DND-41 (cell line): Measurements from ENCODE around the gene CREB3L2.

Experiments used
- ATAC-seq: fragments of 200-7000 bp; cut with Tn5 transposase; 3 replicates; pipeline ENCODE4 v1.9.1; 2021; ENCODE audit warnings: low read depth; ENCODE audit not compliant: insufficient read depth
- DNase-seq: peaks from one replicate; pipeline ENCODE4 v3.0.0-alpha.2; 2020
- H2AFZ ChIP-seq: 2 replicates; pipeline ENCODE4 v1.6.0; 2012; ENCODE audit warnings: low read depth, low read length
- H3K27ac ChIP-seq: 2 replicates; pipeline ENCODE4 v1.5.1; 2012; ENCODE audit warnings: low read length, inconsistent platforms
- H3K27me3 ChIP-seq: fragments of 200-600 bp; sonication (generic); 2 replicates; pipeline ENCODE4 v1.6.0; 2012; ENCODE audit warnings: low read length, mild to moderate bottlenecking, inconsistent platforms; ENCODE audit not compliant: insufficient read depth, poor library complexity
- H3K36me3 ChIP-seq: 2 replicates; pipeline ENCODE4 v1.5.1; 2012; ENCODE audit warnings: low read length, inconsistent platforms; ENCODE audit not compliant: insufficient read depth
- H3K4me1 ChIP-seq: 2 replicates; pipeline ENCODE4 v1.5.1; 2012; ENCODE audit warnings: mild to moderate bottlenecking, low read length; ENCODE audit not compliant: insufficient read depth
- H3K4me2 ChIP-seq: 2 replicates; pipeline ENCODE4 v1.6.0; 2012; ENCODE audit warnings: mild to moderate bottlenecking, moderate library complexity, low read length, inconsistent platforms; ENCODE audit not compliant: insufficient read depth
- H3K4me3 ChIP-seq, 2 experiments: fragments of 200-600 bp in 1 of 2; shearing (Covaris generic) in 1 of 2; 2 replicates each; pipeline ENCODE4 v1.5.1; 2012 to 2016; ENCODE audit warnings: inconsistent platforms in 2 of 2, low read length in 2 of 2, mild to moderate bottlenecking in 2 of 2, low read depth in 1 of 2, moderate library complexity in 1 of 2
- H3K79me2 ChIP-seq: 2 replicates; pipeline ENCODE4 v1.6.0; 2012; ENCODE audit warnings: low read length, inconsistent platforms; ENCODE audit not compliant: insufficient read depth
- H3K9ac ChIP-seq: 2 replicates; pipeline ENCODE4 v1.6.0; 2012; ENCODE audit warnings: low read depth, mild to moderate bottlenecking, inconsistent platforms, low read length, moderate library complexity
- H3K9me3 ChIP-seq: 2 replicates; pipeline ENCODE4 v1.5.1; 2012; ENCODE audit warnings: low read length, moderate library complexity, mild to moderate bottlenecking, inconsistent platforms; ENCODE audit not compliant: insufficient read depth, severe bottlenecking
- H4K20me1 ChIP-seq: 2 replicates; pipeline ENCODE4 v1.6.0; 2012; ENCODE audit warnings: low read length; ENCODE audit not compliant: insufficient read depth
- EZH2 ChIP-seq: IDR thresholded peaks from 3 replicates; pipeline ENCODE4 v1.6.1; 2012; ENCODE audit warnings: borderline replicate concordance, low read depth, mild to moderate bottlenecking, moderate library complexity, low read length, inconsistent platforms; ENCODE audit not compliant: severe bottlenecking
- TF ChIP-seq, protein P1 (sequence below): IDR thresholded peaks from 2 replicates; pipeline ENCODE4 v1.5.1; 2012; ENCODE audit warnings: borderline replicate concordance, low read length, moderate library complexity, mild to moderate bottlenecking; ENCODE audit not compliant: poor library complexity, severe bottlenecking; ENCODE audit errors: extremely low read depth

CREB3L2 gene

DNA sequence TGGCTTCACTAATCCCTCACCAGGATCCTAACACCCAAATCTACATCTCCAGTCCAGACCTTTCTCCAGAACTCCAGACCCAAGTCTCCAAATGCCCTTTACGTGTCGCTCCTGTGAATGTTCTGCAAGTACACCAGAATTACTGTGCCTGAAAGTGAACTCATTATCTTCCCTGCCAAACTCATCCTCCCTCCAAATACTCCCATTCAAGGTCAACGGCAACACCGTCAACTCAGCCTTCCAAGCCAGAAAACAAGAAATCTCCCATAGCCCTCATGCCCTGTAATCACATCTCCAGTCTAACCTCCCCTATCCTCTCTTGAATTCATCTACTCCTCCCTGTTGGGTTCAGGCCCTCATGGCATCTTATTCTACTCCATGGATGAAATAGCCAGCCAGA, 12.3 kb downstream of the CREB3L2 start:
- no peak for ATAC-seq
- H3K27ac ChIP-seq = no peak overlapping the region

DNA sequence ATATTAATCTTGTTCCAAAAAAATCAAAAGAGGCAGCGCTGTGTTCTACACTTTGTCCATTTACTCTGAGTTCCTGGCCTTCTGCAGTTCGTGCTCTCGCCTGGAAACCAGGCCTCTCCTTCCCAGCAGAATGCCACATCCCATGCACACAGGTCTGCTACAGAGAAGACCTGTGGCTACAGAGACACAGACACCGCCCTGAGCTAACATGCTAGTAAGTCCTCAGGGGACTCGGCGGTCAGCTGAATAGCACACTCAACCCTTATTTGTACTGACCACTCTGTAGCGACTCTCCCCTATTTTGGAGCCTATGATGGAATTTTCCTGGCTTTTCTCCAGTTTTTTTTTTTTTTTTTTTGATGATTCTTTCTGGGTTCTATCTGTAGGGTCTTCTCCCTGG, 12.8 kb downstream of the CREB3L2 start:
- no peak for DNase-seq
- Histone ChIP-seq H3K27me3 (no peaks in the 10 kb centered on the region), H3K36me3 (no peaks in the 10 kb centered on the region), H3K4me2 (no peak overlapping the region), H3K9ac (no peak overlapping the region), H3K4me3 (no peak overlapping the region), H3K27ac (no peak overlapping the region), H4K20me1 (no peaks in the 10 kb centered on the region), H3K79me2 (no peaks in the 10 kb centered on the region), H2AFZ (no peak overlapping the region), H3K9me3 (no peaks in the 10 kb centered on the region), H3K4me1 (no peaks in the 10 kb centered on the region)
- ATAC-seq = no peak
- TF ChIP-seq EZH2 = no peak

More for the DNA sequence above, 12.3 kb downstream of the CREB3L2 start:
- Histone ChIP-seq H2AFZ (no peak overlapping the region), H3K79me2 (no peaks in the 10 kb centered on the region), H3K27me3 (no peaks in the 10 kb centered on the region), H4K20me1 (no peaks in the 10 kb centered on the region), H3K4me3 (no peak overlapping the region), H3K9me3 (no peaks in the 10 kb centered on the region), H3K36me3 (no peaks in the 10 kb centered on the region), H3K9ac (no peak overlapping the region), H3K4me2 (no peak overlapping the region), H3K4me1 (no peaks in the 10 kb centered on the region)
- DNase-seq = no peak
- TF ChIP-seq, protein P1, sequence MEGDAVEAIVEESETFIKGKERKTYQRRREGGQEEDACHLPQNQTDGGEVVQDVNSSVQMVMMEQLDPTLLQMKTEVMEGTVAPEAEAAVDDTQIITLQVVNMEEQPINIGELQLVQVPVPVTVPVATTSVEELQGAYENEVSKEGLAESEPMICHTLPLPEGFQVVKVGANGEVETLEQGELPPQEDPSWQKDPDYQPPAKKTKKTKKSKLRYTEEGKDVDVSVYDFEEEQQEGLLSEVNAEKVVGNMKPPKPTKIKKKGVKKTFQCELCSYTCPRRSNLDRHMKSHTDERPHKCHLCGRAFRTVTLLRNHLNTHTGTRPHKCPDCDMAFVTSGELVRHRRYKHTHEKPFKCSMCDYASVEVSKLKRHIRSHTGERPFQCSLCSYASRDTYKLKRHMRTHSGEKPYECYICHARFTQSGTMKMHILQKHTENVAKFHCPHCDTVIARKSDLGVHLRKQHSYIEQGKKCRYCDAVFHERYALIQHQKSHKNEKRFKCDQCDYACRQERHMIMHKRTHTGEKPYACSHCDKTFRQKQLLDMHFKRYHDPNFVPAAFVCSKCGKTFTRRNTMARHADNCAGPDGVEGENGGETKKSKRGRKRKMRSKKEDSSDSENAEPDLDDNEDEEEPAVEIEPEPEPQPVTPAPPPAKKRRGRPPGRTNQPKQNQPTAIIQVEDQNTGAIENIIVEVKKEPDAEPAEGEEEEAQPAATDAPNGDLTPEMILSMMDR = no peak
- TF ChIP-seq EZH2 = no peak

DNA sequence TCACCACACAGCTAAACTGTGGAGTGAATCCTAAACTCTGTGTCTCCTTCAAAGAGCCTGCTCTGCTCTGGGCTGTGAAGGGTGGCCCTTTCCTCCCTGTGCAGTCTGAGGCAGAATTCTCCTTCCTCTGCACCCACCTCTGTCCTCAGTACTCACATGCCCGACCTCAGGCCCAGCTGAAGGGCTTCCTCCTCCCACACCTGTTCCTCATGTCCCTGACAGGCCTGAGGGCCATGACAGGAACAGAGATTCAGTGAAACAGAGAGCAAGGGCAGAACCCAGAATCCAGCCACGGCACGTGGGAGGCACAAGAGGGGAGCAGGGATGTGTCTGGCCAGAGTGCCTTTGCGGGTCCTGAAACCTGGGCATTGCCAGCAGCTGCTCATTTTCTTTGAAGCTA, 13.9 kb downstream of the CREB3L2 start:
- H2AFZ ChIP-seq = no peak overlapping the region
- H3K36me3 ChIP-seq = no peaks in the 10 kb centered on the region
- H3K4me2 ChIP-seq = no peak overlapping the region
- H3K27ac ChIP-seq = no peak overlapping the region
- peak; percentile 54; the same call in 2 of the 3 replicates for ATAC-seq
- no peaks in the 10 kb centered on the region for H3K27me3 ChIP-seq
- no peaks in the 10 kb centered on the region for H4K20me1 ChIP-seq
- peaks cover under 1% of the 10 kb centered on the region for H3K9me3 ChIP-seq
- no peaks in the 10 kb centered on the region for H3K79me2 ChIP-seq
- TF ChIP-seq EZH2 = no peak
- no peak for DNase-seq
- H3K4me3 ChIP-seq = no peak overlapping the region
- H3K9ac ChIP-seq = no peak overlapping the region
- no peaks in the 10 kb centered on the region for H3K4me1 ChIP-seq

DNA sequence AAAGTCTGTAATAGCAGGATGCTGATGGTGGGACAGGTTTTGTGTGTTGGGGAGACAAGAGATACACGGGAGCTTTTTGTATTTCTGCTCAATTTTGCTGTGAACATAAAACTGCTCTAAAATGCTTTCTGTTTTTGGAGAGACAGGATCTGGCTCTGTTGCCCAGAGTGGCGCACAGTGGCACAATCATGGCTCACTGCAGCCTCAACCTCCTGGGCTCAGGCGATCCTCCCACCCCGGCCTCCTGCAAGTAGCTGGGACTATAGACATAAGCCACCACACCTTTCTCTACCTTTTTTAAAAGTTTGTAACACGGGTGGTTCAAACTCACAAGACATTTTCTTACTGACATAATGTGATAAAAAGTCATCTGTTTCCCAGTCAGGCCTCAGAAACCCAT, 14.3 kb downstream of the CREB3L2 start:
- H3K9ac ChIP-seq = no peak overlapping the region
- ATAC-seq = no peak
- no peak overlapping the region for H2AFZ ChIP-seq
- H3K4me2 ChIP-seq = no peak overlapping the region
- no peak overlapping the region for H3K4me3 ChIP-seq
- no peaks in the 10 kb centered on the region for H3K27me3 ChIP-seq
- TF ChIP-seq, protein P1 = no peak
- TF ChIP-seq EZH2 = no peak
- H3K79me2 ChIP-seq = no peaks in the 10 kb centered on the region
- DNase-seq = no peak
- H3K36me3 ChIP-seq = no peaks in the 10 kb centered on the region
- no peak overlapping the region for H3K27ac ChIP-seq
- no peaks in the 10 kb centered on the region for H4K20me1 ChIP-seq
- no peaks in the 10 kb centered on the region for H3K4me1 ChIP-seq
- H3K9me3 ChIP-seq = peaks cover 5% of the 10 kb centered on the region
